HG03520 (cell line): ENCODE measurements around the gene PARD3.
"Not testable (repeated sequence)": the region's sequence is repeated elsewhere in the genome, so short reads cannot be mapped to it uniquely, and the experiment has no call there.

Source experiments
- ATAC-seq: cut with Tn5 transposase; IDR thresholded peaks from one replicate; pipeline ENCODE4 v1.9.1; 2021; ENCODE audit warnings: mild to moderate bottlenecking, moderate library complexity; ENCODE audit not compliant: unreplicated experiment

PARD3 gene

DNA sequence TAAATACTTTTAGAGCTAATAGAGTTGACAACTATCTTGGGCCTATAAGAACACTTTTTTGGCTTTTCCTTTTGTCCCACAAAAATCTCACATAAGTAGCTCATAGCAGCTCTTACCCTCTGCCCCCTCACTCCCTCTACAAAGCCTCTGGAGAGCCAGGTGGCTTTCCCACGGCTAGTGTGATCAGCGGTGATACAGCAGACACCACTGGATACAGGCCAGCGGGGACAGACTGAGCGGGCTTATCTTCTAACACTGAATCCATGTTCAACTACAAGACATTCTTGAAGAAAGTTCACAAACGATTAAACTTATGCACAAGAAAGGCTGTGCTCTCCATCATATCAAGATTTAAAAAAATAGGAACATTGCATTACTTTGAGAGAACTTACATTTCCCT is 377.2 kb downstream of the PARD3 start:
- ATAC-seq, result no peak

DNA sequence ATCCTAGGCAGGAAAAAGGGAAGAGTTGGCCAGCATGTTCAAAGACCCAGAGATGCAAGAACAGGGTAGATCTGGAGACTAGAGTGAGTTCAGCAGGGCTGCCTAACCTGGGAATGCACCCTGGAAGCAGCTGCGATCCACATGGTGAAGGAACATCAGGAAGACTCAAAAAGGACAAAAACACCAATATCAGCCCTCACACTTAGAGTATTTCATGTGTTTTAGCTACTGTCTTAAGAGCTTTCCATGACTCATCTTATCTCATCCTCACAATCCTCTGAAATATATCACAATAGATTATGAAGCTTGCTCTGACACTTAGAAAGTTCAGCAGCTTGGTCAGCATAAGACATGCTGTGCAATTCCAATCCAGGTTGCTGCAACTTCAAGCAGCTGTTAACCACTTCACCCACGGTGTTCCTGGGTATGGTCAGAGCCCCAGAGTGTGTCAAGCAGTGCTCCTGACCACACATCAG is 380.9 kb downstream of the PARD3 start:
- no peak for ATAC-seq

DNA sequence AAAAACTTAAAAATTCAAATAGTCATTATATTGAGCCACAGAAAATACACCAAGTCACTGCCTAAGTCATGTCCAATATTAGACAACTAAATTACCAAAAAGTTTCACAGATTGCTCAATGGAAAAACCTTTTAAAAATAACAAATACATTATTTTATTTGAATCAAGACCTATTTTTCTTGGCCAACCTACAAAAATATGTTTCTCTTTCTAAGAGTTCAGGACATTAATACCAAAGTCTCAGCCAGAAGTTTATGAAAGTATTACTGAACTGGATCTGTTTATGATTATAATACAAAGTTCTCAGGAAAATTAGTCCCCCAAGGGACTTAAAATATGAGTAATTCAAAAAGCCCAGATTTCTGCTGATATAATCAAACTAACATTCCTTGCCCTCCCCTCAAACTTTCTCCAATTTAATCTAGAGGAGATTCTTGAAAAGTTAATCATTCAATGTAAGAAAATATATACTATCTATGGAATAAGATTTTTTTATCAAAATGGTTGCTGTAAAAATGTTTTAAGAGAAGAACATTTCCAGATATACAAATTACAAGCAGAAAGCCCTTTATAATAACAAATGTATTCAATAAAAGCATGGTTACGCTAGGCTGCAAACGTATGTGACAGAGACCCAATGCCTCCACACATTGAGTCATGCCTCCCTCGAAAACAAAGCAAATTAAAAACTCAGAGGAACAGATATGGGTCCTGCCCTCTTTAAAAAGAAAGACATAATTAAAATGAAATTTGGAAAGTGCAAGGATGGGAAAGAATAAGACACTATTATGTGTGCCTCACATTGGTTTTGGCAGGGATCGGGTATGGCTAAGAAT is 381.6 kb downstream of the PARD3 start:
- ATAC-seq, result no peak

DNA sequence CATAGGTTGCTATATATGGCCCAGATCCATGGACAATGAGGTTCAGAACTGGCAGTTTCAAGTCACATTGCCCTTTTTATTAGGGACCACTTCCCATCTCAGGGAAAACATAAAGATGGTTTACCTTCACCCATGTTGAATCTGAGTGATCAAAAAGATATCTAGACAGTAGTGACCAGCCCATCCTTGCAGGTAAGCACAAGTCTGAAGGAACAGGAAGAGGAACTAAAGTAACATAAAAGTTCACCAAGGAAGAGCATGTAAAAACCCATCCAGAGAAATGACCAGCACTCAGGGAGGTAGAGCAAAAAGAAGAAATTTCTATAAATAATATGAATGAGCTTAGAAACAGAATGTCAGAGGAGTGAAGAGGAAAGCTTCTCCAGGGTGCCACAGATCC is 382.5 kb downstream of the PARD3 start:
- ATAC-seq, result no peak

DNA sequence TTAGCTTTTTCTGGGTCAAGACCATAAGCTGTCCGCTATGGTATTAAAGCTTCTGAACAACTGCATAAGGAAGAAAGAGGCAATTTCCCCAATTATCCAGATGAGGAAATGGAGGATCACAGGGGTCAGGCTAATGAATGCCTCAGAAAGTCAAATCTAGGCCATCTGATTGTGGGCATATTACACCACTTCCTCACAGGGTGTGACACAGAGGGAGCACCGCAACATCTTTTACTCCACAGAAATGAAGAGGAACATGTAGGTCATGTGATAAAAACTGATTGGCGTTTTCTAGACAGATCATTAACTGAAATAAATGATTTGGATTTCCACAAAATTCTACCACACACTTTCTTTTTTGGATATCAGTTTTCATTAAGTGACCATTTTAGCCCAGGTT is 384.4 kb downstream of the PARD3 start:
- ATAC-seq, result no peak

DNA sequence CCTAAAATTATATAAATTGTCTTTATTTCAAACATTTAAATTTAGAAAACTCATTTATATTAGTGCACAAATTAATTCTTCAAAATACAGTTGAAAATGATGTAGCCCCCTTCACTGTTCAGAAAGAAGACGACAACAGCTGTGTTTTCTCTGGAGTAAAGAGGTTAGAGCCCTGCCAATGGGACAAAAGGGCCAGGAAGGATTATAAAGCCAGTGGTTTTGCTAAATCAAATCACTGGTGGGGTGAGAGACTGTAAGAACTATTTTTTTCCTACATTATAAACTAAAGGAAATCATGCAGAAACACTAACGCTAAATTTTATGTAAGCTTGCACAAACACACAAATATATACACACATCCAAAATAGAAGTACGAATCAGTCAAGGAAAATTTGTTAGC is 386.6 kb downstream of the PARD3 start:
- no peak for ATAC-seq

DNA sequence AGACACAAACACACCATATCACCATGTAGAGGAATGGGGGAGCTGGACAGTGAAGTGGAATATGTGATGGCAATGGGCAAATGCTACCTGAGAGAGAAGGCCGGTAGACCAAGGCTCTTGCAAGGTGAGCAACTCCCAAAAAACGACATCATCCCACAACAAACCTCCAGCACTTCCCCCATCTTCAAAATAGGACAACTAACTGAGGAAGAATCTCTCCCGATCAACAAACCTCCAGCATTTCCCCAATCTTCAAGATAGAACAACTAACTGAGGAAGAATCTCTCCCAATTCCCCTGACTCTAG is 387.2 kb downstream of the PARD3 start:
- no peak for ATAC-seq

DNA sequence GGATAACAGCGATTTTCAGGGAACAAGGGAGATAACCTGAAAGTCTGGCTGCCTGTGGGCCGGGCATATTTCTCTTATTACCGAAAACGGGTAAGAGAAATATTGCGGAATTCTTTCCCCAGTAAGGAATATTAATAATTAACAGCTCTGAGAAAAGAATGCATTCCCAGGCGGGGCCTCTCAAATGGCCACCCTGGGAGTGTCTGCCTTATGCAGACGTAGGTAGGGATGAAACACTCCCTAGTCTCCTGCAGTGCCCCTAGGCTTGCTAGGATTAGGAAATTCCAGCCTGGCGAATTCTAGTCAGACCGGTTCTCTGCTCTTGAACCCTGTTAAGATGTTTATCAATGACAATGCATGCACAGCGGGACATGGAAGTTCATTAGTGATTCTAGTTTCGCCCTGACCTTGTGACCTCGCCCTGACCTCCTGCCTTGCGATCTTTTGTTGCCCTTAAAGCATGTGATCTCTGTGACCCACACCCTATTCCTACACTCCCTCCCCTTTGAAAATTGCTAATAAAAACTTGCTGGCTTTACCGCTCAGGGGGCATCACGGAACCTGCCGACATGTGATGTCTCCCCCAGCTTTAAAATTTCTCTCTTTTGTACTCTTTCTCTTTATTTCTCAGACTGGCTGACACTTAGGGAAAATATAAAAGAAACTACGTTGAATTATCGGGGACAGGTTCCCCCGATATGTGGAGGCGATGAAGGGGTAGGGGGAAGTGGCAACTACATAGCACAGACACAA is 387.8 kb downstream of the PARD3 start:
- ATAC-seq, result not testable (repeated sequence)

DNA sequence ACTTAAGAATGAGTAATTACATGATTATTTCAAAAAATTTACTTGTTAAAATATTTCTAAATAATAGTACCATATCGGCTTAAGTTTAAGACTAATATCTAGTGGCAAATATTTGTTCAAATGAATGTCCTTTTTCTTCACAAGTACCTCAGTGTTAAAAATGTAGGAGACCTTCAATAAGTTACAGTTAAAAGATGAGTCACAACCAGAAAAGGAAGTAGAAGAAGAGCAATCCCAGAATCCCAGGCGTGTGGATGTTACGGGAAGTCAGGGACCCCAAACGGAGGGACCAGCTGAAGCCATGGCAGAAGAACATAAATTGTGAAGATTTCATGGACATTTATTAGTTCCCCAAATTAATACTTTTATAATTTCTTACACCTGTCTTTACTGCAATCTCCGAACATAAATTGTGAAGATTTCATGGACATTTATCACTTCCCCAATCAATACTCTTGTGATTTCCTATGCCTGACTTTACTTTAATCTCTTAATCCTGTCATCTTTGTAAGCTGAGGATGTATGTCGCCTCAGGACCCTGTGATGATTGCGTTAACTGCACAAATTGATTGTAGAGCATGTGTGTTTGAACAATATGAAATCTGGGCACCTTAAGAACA is 388.4 kb downstream of the PARD3 start:
- not testable (repeated sequence) for ATAC-seq

DNA sequence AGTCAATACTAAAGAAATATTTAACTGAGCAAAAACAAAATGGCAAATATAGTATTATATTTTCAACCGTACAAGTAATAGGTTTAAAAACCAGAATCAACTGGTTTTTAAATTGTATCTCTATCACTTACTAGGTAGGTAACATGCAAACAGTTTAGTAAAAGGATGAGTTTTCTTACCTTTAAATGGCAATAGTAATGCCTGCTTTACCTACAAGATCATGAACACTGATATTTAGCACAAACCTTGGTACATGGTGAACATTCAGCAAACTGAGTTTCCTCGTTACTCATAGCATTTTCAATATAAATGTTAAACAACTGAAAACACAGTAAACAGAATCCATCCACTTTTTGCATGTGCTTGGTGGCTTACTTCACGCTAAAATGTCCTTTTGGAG is 389.1 kb downstream of the PARD3 start:
- no peak for ATAC-seq

DNA sequence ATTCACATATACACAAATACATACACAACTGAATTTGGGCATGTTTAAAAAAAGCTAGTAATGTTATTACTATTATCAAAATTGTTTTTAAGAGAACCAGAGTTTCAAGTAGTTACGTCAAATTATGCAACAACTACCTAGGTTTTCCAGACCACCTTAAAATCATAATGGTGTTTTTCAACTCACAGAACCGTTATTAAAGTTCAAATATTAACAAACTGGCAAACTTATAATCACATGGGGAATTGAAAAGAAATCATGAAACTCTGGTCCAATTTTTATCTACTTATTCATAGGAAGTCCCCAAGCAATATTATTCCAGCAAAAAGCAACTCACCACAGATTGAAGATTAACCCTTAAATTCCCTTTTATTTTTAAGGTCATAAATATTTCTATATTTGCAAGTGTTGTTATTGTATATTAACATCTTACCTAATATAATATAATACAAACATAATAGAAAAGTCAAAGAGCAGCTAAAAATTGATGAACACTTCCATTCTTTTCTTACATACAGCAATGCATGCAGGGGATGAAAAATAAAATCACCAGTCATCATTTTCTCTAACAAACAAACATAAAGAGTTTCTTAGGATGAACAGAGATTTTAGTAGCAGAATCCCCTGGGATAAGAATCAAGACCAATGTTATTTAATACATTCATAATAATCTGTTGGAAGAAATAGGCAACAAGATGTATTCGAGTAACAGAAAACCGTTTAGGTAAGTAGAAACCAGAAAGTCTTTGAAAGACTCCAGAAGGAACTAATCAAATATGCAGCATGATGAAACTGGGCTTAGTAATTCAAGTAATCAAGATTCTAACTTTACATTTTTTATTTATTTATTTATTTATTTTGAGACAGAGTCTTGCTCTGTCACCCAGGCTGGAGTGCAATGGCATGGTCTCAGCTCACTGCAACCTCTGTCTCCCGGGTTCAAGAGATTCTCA is 391.1 kb downstream of the PARD3 start:
- ATAC-seq, result no peak

DNA sequence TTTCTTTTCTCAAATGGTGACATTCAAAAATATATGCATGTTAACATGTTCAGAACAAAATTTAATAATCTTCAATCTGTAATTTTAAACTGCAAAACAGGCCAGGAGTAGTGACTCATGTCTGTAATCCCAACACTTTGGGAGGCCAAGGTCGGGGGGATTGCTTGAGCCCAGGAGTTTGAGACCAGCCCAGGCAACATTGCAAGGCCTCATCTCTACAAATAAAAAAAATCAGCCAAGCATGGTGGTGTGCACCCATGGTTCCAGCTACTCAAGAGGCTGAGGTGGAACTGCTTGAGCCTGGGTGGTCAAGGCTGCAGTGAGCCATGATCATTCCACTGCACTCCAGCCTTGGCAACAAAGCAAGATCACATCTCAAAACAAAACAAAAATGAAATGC is 394.3 kb downstream of the PARD3 start:
- ATAC-seq, result no peak

DNA sequence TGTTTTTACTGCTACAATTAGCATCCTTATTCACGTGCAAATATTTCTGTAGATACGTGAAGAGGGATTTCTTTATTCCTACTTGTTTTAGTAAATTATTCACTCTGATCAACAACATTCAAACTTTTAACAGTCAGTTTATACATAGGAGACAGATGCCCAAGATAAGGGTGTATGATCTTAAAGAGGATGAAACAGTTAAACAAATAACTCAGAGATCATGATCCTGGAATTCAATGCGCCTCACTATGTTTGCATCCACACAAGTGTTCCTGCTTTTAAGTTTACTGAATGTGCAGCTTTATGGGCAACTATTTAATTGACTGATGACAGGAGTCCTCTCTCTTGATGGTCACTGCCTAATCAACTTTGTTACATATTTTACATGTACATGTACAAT is 394.8 kb downstream of the PARD3 start:
- no peak for ATAC-seq

DNA sequence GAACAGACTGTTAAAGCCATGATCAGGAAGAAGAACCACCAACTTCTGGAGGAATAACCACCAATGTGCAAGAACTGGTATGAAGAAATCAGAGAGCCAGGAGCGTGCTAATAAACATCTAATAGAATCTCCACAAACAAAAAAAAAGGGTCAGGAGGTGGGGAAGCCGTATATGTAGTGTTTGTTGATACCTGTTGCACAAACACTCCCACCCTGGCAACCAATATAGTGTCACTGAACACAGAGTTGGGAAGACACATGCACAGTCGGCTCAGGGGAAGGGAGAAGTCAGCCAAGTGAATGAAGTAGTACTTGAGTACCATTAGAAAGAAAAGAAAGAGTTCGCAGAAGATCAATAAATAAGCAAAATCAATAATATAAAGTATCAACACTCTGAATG is 400.1 kb downstream of the PARD3 start:
- no peak for ATAC-seq

DNA sequence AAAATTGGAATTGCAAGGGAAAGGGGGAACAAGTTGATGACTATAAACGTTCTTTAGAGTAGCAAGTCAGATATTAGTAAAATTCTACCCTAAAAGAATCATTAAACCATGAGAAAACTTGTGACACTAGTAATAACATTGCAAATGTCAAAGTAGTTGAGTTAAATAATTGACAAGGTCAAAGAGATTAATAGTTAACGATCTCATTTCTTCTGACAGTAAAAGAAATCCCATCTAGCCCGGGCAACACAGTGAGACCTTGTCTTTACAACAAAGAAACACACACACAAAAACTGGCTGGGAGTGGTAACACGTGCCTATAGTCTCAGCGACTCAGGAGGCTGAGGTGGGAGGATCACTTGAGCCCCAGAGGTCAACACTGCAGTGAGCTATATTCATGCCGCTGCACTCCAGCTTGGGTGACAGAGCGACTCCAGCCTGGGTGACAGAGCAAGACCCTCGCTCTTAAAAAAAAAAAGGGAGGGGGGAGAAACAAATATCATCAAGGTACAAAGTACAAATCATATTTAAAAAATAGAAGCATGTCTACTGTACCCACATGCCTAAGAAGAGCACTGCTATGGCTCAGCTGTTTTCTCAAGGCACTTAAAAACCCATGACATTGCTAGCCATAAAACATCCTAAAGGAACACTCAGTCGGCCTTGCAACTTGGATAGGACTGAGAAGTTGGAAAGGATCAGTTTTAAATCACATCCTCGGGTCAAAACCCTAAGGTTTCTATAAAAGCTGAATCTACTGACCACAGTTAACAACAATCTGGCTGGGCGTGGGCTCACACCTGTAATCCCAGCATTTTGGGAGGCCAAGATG is 401.1 kb downstream of the PARD3 start:
- no peak for ATAC-seq

DNA sequence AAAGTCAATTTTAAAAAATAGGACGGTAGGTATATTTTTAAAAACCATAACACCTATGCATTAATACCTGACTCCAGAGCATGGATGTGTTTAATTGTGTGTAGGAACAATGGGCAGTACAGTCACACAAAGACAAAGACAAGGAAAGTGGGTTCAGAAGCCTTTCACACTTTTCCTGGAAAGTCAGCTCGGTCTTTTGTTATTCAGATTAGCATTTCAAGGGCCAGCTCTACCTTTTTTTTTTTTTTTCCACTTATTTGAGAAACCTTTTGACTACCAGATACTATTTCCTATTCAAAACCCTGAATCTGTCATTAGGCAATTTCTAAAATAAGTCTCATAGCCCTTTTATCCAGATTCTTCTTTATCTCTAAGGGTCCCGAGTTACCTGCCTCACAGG is 401.9 kb downstream of the PARD3 start:
- no peak for ATAC-seq

DNA sequence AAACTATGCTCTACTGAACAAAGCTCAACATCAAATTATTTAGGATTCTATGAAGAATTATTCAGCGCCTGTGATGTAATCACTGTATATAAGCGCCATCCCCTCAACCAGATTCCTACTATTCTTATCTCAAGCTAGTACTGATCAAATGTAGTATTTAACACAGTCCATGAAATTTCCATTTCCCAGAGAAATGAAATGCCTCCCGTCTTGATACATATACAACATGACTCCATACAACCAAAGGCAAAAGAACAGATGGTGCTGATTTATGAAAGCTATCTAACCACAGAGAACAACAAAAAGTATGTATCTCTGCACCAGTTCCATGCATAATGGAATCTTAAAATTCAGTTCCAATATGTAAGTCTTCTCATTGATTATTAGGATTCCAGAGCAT is 406.1 kb downstream of the PARD3 start:
- ATAC-seq, result no peak

DNA sequence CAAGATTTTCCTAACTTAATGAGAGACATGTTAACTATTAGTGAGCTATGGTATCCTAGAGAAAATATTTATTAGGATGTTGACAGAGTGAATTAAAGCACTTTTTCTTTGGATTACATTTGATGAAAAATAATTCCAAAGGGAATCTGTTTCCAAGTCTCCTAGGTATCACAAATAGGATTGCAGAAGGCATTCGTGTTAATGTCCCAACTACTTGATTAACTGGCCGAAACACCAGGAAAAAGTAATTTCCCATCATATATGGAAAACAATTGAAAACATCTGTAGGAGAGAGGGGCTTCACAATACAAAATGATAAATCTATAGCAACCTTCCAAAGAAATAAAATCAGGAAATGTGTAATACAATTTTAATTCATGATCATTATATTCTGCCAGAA is 406.7 kb downstream of the PARD3 start:
- ATAC-seq, result no peak

DNA sequence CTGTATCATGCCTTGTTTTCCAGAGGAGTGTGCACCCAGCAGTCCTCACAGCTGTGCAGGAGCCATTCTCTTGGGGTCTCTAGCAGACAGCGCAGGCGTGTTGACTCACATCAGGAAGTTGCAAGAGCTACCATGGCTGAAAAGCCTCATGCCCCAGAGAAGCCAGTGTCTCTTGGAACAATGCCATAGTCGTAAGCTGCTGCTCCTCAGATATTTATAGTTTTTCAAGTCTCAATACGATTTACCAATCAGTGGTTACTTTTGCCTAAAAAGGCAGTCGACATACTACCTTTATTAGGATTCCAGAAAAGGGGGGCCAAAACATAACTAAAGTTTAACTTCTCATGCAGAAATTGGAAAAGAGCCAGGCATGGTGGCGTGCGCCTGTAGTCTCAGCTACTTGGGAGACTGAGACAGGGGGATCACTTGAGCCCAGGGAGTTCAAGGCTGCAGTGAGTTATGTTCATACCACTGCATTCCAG is 407.7 kb downstream of the PARD3 start:
- no peak for ATAC-seq
